Ascending aorta (tissue), 2 donors: Measurements from ENCODE around the gene VRK2. TPM values are rescaled to one million over a fixed set of nuclear protein-coding genes. Genes with fewer than 3 reads are reported as not detected.

Experiments used
- DNase-seq, 2 donors: peaks; one replicate each; pipeline ENCODE4 v3.0.0-alpha.2; 2019; ENCODE audit warnings: low spot score in 2 of 2
- H3K27ac ChIP-seq, 2 donors: fragments of 200-600 bp; sonication (generic); one replicate each; pipeline ENCODE4 v1.5.1; 2016 to 2017; ENCODE audit warnings: mild to moderate bottlenecking in 1 of 2
- H3K27me3 ChIP-seq: fragments of 200-600 bp; sonication (generic); one replicate; pipeline ENCODE4 v1.5.1; 2017
- H3K36me3 ChIP-seq, 2 donors: fragments of 200-600 bp; sonication (generic); one replicate each; pipeline ENCODE4 v1.5.1; 2016
- H3K4me1 ChIP-seq, 2 donors: fragments of 200-600 bp; sonication (generic); one replicate each; pipeline ENCODE4 v1.5.1; 2016 to 2017; ENCODE audit warnings: mild to moderate bottlenecking in 1 of 2
- H3K4me3 ChIP-seq, 2 donors: fragments of 200-600 bp; sonication (generic); one replicate each; pipeline ENCODE4 v1.5.1; 2016 to 2017; ENCODE audit warnings: mild to moderate bottlenecking in 1 of 2
- H3K9me3 ChIP-seq, 2 donors: fragments of 200-600 bp; sonication (generic); one replicate each; pipeline ENCODE4 v1.5.1; 2016
- intact Hi-C: fragments of 100-400 bp; cut with DNase I; formaldehyde crosslinking; loops from one replicate; pipeline ENCODE4 v1.15.1; 2023
- total RNA-seq: library from RNA; depleted of rRNA; stranded (reverse); fragments of >200 nt; gene quantifications from one replicate; pipeline ENCODE4 v1.1.0, GENCODE V29; 2016
- TF ChIP-seq, protein P1 (sequence below), 3 experiments: fragments of 200-600 bp in 2 of 3; fragments of 450-650 bp in 1 of 3; sonication (generic) in 2 of 3; IDR thresholded peaks; one replicate each; pipeline ENCODE4 v1.5.1; 2016 to 2019; ENCODE audit warnings: antibody characterized with exemption in 3 of 3, mild to moderate bottlenecking in 1 of 3, moderate library complexity in 1 of 3

The VRK2 gene
- total RNA-seq, 1 donor from 2014 or later: 15.8 TPM

DNA sequence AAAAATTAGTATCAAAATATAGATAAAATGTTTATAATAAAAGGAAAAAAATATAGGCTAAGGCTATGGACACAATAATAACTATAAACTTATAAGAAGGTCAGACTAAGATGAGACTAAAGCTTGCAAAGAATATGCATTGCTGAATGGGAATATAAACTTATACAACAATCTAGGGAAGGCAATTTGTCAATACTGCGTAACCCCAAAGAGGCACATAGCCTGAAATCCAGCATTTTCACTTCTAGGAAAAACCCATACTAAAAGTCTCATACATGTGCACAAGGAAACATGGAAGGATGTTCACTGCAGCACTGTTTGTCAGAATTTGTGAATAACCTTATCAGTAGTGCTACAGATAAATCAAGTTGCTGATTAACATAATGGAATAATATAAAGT, 149.1 kb downstream of the VRK2 start:
- intact Hi-C loops: no loop called here
- DNase-seq: no peak
- TF ChIP-seq, protein P1, sequence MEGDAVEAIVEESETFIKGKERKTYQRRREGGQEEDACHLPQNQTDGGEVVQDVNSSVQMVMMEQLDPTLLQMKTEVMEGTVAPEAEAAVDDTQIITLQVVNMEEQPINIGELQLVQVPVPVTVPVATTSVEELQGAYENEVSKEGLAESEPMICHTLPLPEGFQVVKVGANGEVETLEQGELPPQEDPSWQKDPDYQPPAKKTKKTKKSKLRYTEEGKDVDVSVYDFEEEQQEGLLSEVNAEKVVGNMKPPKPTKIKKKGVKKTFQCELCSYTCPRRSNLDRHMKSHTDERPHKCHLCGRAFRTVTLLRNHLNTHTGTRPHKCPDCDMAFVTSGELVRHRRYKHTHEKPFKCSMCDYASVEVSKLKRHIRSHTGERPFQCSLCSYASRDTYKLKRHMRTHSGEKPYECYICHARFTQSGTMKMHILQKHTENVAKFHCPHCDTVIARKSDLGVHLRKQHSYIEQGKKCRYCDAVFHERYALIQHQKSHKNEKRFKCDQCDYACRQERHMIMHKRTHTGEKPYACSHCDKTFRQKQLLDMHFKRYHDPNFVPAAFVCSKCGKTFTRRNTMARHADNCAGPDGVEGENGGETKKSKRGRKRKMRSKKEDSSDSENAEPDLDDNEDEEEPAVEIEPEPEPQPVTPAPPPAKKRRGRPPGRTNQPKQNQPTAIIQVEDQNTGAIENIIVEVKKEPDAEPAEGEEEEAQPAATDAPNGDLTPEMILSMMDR (IDR thresholded peaks at IDR 0.05): no peak

DNA sequence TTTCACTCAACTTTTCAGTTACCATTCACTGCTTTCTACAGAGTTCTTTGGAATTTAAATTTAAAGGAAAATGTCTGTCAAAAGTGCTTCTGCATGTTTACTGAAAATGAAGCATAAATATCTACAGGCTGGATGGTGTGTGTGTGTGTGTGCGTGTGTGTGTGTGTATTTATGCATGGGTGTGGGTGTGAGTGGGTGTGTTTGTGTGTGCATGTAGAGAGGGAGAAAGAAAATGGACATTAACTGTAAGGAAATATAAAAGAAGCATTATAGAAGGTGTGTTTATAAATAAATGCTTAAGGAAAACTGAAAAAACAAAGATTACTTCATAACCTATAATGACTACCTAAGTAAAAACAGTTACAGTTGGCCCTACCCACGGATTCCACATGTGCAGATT, 151.3 kb downstream of the VRK2 start:
- TF ChIP-seq, protein P1 (IDR thresholded peaks at IDR 0.05): no peak
- Histone ChIP-seq H3K4me3 (no peak overlapping the region), H3K27me3 (no peaks in the 10 kb centered on the region), H3K27ac (no peak overlapping the region), H3K36me3 (peaks cover 0 to 7% of the 10 kb centered on the region in 2 donors), H3K4me1 (no peaks in the 10 kb centered on the region), H3K9me3 (no peaks in the 10 kb centered on the region)
- intact Hi-C loops: no loop called here
- no peak for DNase-seq

More for the DNA sequence above, 149.1 kb downstream of the VRK2 start:
- Histone ChIP-seq H3K4me3 (no peak overlapping the region), H3K4me1 (no peaks in the 10 kb centered on the region), H3K9me3 (no peaks in the 10 kb centered on the region), H3K36me3 (peaks cover 0 to 7% of the 10 kb centered on the region in 2 donors), H3K27me3 (no peaks in the 10 kb centered on the region), H3K27ac (no peak overlapping the region)

DNA sequence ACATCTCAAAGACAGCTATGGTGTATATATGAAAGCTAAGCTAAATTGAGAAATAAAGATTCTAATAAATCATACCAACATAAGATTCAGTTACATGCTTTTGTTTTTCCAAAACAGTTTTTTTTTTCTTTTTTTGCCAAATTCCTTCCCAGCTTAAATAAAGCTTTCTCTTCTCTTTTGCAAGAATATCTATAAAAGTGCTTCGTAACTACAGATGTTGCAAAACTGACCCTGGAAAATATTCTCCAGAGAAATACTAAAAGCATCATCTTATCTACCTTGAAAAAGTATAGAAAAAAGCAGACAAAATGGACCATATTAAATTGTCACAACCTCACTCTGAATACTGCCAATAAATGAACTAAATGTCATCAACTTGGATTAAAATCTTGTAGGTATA, 155.8 kb downstream of the VRK2 start:
- intact Hi-C loops: no loop called here
- no peak overlapping the region for H3K27ac ChIP-seq
- no peak for DNase-seq
- H3K27me3 ChIP-seq: no peaks in the 10 kb centered on the region
- TF ChIP-seq, protein P1 (IDR thresholded peaks at IDR 0.05): no peak
- no peaks in the 10 kb centered on the region for H3K4me1 ChIP-seq
- no peak overlapping the region for H3K4me3 ChIP-seq
- peaks cover 0 to 7% of the 10 kb centered on the region in 2 donors for H3K36me3 ChIP-seq
- H3K9me3 ChIP-seq: no peaks in the 10 kb centered on the region

DNA sequence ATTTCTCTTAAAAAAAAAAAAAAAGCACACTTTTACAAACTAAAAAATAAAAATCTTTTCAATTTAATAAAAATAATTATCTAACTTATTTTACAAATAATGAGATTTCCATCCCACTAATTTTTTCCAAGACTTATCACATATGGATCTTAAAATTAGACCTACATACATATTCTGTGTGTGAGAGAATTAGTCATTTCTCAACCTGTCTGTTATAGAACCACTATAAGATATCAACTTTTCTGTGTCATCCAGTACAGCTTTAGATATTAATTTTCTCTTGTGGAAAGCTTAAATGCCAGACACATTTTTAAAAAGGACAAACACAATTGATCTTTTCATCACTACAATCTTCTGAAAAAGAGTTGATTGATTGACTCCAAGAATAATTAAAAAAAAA, 156.4 kb downstream of the VRK2 start:
- peaks cover 0 to 2% of the 10 kb centered on the region in 2 donors for H3K36me3 ChIP-seq
- intact Hi-C loops: no loop called here
- no peak overlapping the region for H3K4me3 ChIP-seq
- H3K27ac ChIP-seq: no peak overlapping the region
- DNase-seq: no peak
- H3K27me3 ChIP-seq: no peaks in the 10 kb centered on the region
- no peaks in the 10 kb centered on the region for H3K9me3 ChIP-seq
- TF ChIP-seq, protein P1 (IDR thresholded peaks at IDR 0.05): no peak
- no peaks in the 10 kb centered on the region for H3K4me1 ChIP-seq

DNA sequence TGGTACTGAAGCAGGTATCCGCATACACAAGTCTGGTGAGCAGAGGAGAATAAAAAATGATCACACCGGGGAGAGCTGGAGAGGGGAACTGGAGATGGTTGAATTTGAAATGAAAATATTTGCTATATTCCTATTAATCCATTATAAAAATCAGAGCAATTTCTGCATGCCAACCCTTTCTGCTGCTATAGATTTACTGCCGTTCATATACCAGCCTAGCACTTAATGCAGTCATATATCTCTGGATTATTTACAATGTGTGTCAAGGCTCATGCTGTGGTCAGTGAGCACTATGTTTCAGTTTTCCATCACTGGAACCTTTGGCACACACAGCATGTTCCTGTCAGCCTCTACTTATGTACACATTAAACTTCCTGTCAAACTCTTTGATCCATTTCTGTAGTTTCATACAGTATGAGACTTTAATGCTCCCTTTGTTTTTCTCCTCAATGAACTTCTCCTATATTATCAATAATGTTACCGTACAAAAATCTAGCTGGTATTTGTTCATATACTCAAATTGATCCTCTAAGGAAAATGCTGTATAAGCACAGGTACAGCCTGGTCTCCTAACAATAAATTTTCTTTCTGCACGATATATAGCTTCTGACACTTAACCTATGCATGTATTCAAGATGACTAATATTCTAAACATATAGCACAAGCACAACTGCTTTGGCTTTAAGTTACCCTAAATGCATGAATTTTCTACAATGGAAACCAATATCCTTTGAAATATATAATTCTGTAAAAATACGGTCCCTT, 157.8 kb downstream of the VRK2 start:
- TF ChIP-seq, protein P1 (IDR thresholded peaks at IDR 0.05): no peak
- no peak overlapping the region for H3K27ac ChIP-seq
- DNase-seq: no peak
- no peak overlapping the region for H3K4me3 ChIP-seq
- no peaks in the 10 kb centered on the region for H3K27me3 ChIP-seq
- H3K36me3 ChIP-seq: no peaks in the 10 kb centered on the region
- no peaks in the 10 kb centered on the region for H3K4me1 ChIP-seq
- H3K9me3 ChIP-seq: no peaks in the 10 kb centered on the region
- intact Hi-C loops: no loop called here
